ENCODE results near the gene GMDS. TPM values are rescaled to one million over a fixed set of nuclear protein-coding genes. Genes with fewer than 3 reads are reported as not detected.

The GMDS gene
- total and polyA plus RNA-seq, 2 donors (not counting 1 experiment from before 2014, with no cell fraction given) = 11.5 to 16.4 TPM

GRCh38 chr6:1590580-1590979 lies 654.8 kb downstream of the GMDS start:
- H3K4me1 Mint-ChIP-seq = no peaks in the 10 kb centered on the region
- H3K9me3 ChIP-seq (ENCODE audit: control extremely low read depth in 1 of 3, control insufficient read depth in 2 of 3, insufficient read depth in 1 of 3, low read length in 2 of 3) = no peaks in the 10 kb centered on the region
- no peaks in the 10 kb centered on the region for H3K36me3 ChIP-seq (replicated peaks in 1 of 2; ENCODE audit: control extremely low read depth in 1 of 2, control insufficient read depth in 1 of 2, extremely low read depth in 1 of 2, insufficient read depth in 2 of 2, low read length in 1 of 2)
- no peak overlapping the region for H2AFZ ChIP-seq (ENCODE audit: insufficient read depth, low read depth, low read length, poor library complexity, severe bottlenecking)
- POLR2A ChIA-PET = no interaction called here
- DNase-seq (no peak), ATAC-seq (ENCODE audit: low read depth) (no peak)
- no peak overlapping the region for H3K9ac ChIP-seq (ENCODE audit: low read length)
- TF ChIP-seq CTCF (IDR thresholded peaks at IDR 0.05) (no peak), EZH2 (IDR thresholded peaks at IDR 0.05; ENCODE audit: borderline replicate concordance, insufficient read depth, low read depth, low read length, poor library complexity, severe bottlenecking) (no peak)
- no peaks in the 10 kb centered on the region for H3K79me2 ChIP-seq (ENCODE audit: control insufficient read depth, insufficient read depth, low read length)
- no peak overlapping the region for H3K4me3 ChIP-seq (ENCODE audit: control extremely low read depth in 1 of 5, extremely low read depth in 1 of 5, insufficient read depth in 1 of 5, low read depth in 2 of 5, low read length in 4 of 5)
- CTCF ChIA-PET = no interaction called here
- peaks cover 0 to 15% (median 2%) of the 10 kb centered on the region in 4 experiments for H3K27me3 ChIP-seq (replicated peaks in 1 of 4; ENCODE audit: control extremely low read depth in 1 of 4, control insufficient read depth in 3 of 4, insufficient read depth in 4 of 4, low read length in 3 of 4)
- no peak overlapping the region for H3K27ac ChIP-seq (ENCODE audit: low read length in 2 of 2)
- no peaks in the 10 kb centered on the region for H4K20me1 ChIP-seq (ENCODE audit: control insufficient read depth, insufficient read depth, low read length, poor library complexity, severe bottlenecking)
- no peaks in the 10 kb centered on the region for H3K9me3 Mint-ChIP-seq (ENCODE audit: insufficient read depth)
- no peaks in the 10 kb centered on the region for H3K4me1 ChIP-seq (ENCODE audit: control insufficient read depth in 2 of 2, insufficient read depth in 2 of 2, low read length in 2 of 2)
- peaks cover 30% of the 10 kb centered on the region for H3K27me3 Mint-ChIP-seq
- H3K4me3 Mint-ChIP-seq = no peak overlapping the region
- no peak overlapping the region for H3K4me2 ChIP-seq (replicated peaks; ENCODE audit: low read depth, low read length, poor library complexity, severe bottlenecking)
- no peak overlapping the region for H3K27ac Mint-ChIP-seq
- WGBS (ENCODE audit: insufficient coverage) = 91% methylated on average over 7 of the region's 9 CpGs
- intact Hi-C loops (cut with micrococcal nuclease) = no loop called here

GRCh38 chr6:1589208-1589607 lies 656.2 kb downstream of the GMDS start:
- TF ChIP-seq EZH2 (IDR thresholded peaks at IDR 0.05; ENCODE audit: borderline replicate concordance, insufficient read depth, low read depth, low read length, poor library complexity, severe bottlenecking) (no peak), CTCF (IDR thresholded peaks at IDR 0.05) (no peak)
- ATAC-seq (ENCODE audit: low read depth) (no peak), DNase-seq (no peak)
- 94% methylated on average over 5 of the region's 6 CpGs for WGBS (ENCODE audit: insufficient coverage)
- H3K27me3 ChIP-seq (replicated peaks in 1 of 4; ENCODE audit: control extremely low read depth in 1 of 4, control insufficient read depth in 3 of 4, insufficient read depth in 4 of 4, low read length in 3 of 4) = peaks cover 0 to 10% (median 0%) of the 10 kb centered on the region in 4 experiments
- H3K4me2 ChIP-seq (replicated peaks; ENCODE audit: low read depth, low read length, poor library complexity, severe bottlenecking) = no peak overlapping the region
- no peaks in the 10 kb centered on the region for H3K36me3 ChIP-seq (replicated peaks in 1 of 2; ENCODE audit: control extremely low read depth in 1 of 2, control insufficient read depth in 1 of 2, extremely low read depth in 1 of 2, insufficient read depth in 2 of 2, low read length in 1 of 2)
- intact Hi-C loops (cut with micrococcal nuclease) = no loop called here
- H3K4me1 Mint-ChIP-seq = no peaks in the 10 kb centered on the region
- H2AFZ ChIP-seq (ENCODE audit: insufficient read depth, low read depth, low read length, poor library complexity, severe bottlenecking) = no peak overlapping the region
- no peak overlapping the region for H3K4me3 ChIP-seq (ENCODE audit: control extremely low read depth in 1 of 5, extremely low read depth in 1 of 5, insufficient read depth in 1 of 5, low read depth in 2 of 5, low read length in 4 of 5)
- POLR2A ChIA-PET = no interaction called here
- H4K20me1 ChIP-seq (ENCODE audit: control insufficient read depth, insufficient read depth, low read length, poor library complexity, severe bottlenecking) = no peaks in the 10 kb centered on the region
- H3K27ac ChIP-seq (ENCODE audit: low read length in 2 of 2) = no peak overlapping the region
- no peak overlapping the region for H3K27ac Mint-ChIP-seq
- no peaks in the 10 kb centered on the region for H3K79me2 ChIP-seq (ENCODE audit: control insufficient read depth, insufficient read depth, low read length)
- H3K9ac ChIP-seq (ENCODE audit: low read length) = no peak overlapping the region
- CTCF ChIA-PET = no interaction called here
- H3K4me1 ChIP-seq (ENCODE audit: control insufficient read depth in 2 of 2, insufficient read depth in 2 of 2, low read length in 2 of 2) = no peaks in the 10 kb centered on the region
- H3K9me3 Mint-ChIP-seq (ENCODE audit: insufficient read depth) = no peaks in the 10 kb centered on the region
- H3K4me3 Mint-ChIP-seq = no peak overlapping the region
- peaks cover 27% of the 10 kb centered on the region for H3K27me3 Mint-ChIP-seq
- no peaks in the 10 kb centered on the region for H3K9me3 ChIP-seq (ENCODE audit: control extremely low read depth in 1 of 3, control insufficient read depth in 2 of 3, insufficient read depth in 1 of 3, low read length in 2 of 3)
